Stomach (tissue), 9 donors: Measurements from ENCODE around the gene RTBDN. TPM values are rescaled to one million over a fixed set of nuclear protein-coding genes. Genes with fewer than 3 reads are reported as not detected.

Source experiments
- DNase-seq, 2 donors: peaks; one replicate each; pipeline versions ENCODE4 v3.0.0 to v3.0.0-alpha.2; 2013 to 2019
- H3K27ac ChIP-seq, 5 donors: fragments of 200-600 bp in 4 of 5; sonication (generic) in 4 of 5; one replicate each; pipeline ENCODE4 v1.5.1; 2013 to 2019; ENCODE audit warnings: mild to moderate bottlenecking in 1 of 5, moderate library complexity in 1 of 5
- H3K27me3 ChIP-seq, 3 donors: fragments of 200-600 bp; sonication (generic); one replicate each; pipeline ENCODE4 v1.5.1; 2017 to 2019; ENCODE audit warnings: mixed run types in 1 of 3
- H3K36me3 ChIP-seq, 4 donors: fragments of 200-600 bp; sonication (generic); 1 replicate in 3 of 4; 2 replicates in 1 of 4; pipeline ENCODE4 v1.5.1; 2016 to 2019
- H3K4me1 ChIP-seq, 4 donors: fragments of 200-600 bp; sonication (generic); one replicate each; pipeline ENCODE4 v1.5.1; 2016 to 2019
- H3K4me3 ChIP-seq, 4 donors: fragments of 200-600 bp; sonication (generic) in 3 of 4; one replicate each; pipeline ENCODE4 v1.5.1; 2016 to 2019; ENCODE audit warnings: mild to moderate bottlenecking in 1 of 4
- H3K9me3 ChIP-seq, 4 donors: fragments of 200-600 bp; sonication (generic); one replicate each; pipeline ENCODE4 v1.5.1; 2016 to 2019
- EP300 ChIP-seq: sonication (generic); formaldehyde crosslinking; IDR thresholded peaks from one replicate; pipeline ENCODE4 v1.6.1; 2017; ENCODE audit warnings: antibody characterized with exemption
- POLR2A ChIP-seq, 4 donors: fragments of 450-650 bp; IDR thresholded peaks; one replicate each; pipeline ENCODE4 v1.6.1; 2016; ENCODE audit warnings: antibody characterized with exemption in 4 of 4, control low read depth in 2 of 4, mild to moderate bottlenecking in 1 of 4, moderate library complexity in 1 of 4
- POLR2AphosphoS5 ChIP-seq, 3 donors: sonication (generic); formaldehyde crosslinking; IDR thresholded peaks; one replicate each; pipeline ENCODE4 v1.6.1; 2016; ENCODE audit warnings: antibody characterized with exemption in 3 of 3
- WGBS, 5 donors: extraction: QIAGEN DNeasy Blood & Tissue Kit in 3 of 5; methylation state at CpG; one replicate each; pipeline versions ENCODE4 v1.1.5 to v1.1.7; 2013 to 2018; 5-methylcytosine and 5-hydroxymethylcytosine counted together
- intact Hi-C: fragments of 100-400 bp; cut with DNase I; formaldehyde crosslinking; loops from one replicate; pipeline ENCODE4 v1.15.1; 2023; ENCODE audit warnings: low total_unique reads
- polyA plus RNA-seq, 3 donors: library from polyadenylated mRNA; stranded (reverse); fragments of 200-250 nt; gene quantifications; one replicate each; pipeline ENCODE4 v1.2.3, GENCODE V29; 2013
- total RNA-seq, 5 donors: library from RNA; depleted of rRNA; stranded (reverse); fragments of >200 nt; gene quantifications; one replicate each; pipeline versions ENCODE4 v1.1.0 to v1.2.3, GENCODE V29; 2014 to 2016
- TF ChIP-seq, protein P1 (sequence below), 7 experiments: fragments of 450-650 bp in 4 of 7; fragments of 200-600 bp in 3 of 7; sonication (generic) in 3 of 7; IDR thresholded peaks; one replicate each; pipeline ENCODE4 v1.5.1; 2016 to 2019; ENCODE audit warnings: antibody characterized with exemption in 7 of 7, control low read depth in 2 of 7, mild to moderate bottlenecking in 1 of 7
- donor health status: healthy with polysubstance abuse.
- donor health status: Bipolar disorder and iron deficiency.
- donor health status: healthy.

Gene RTBDN
- total and polyA plus RNA-seq, 8 donors: 0.53 TPM; not detected in 7

GRCh38 chr19:12784394-12784870, 49.9 kb downstream of the RTBDN start:
- TF ChIP-seq, protein P1, sequence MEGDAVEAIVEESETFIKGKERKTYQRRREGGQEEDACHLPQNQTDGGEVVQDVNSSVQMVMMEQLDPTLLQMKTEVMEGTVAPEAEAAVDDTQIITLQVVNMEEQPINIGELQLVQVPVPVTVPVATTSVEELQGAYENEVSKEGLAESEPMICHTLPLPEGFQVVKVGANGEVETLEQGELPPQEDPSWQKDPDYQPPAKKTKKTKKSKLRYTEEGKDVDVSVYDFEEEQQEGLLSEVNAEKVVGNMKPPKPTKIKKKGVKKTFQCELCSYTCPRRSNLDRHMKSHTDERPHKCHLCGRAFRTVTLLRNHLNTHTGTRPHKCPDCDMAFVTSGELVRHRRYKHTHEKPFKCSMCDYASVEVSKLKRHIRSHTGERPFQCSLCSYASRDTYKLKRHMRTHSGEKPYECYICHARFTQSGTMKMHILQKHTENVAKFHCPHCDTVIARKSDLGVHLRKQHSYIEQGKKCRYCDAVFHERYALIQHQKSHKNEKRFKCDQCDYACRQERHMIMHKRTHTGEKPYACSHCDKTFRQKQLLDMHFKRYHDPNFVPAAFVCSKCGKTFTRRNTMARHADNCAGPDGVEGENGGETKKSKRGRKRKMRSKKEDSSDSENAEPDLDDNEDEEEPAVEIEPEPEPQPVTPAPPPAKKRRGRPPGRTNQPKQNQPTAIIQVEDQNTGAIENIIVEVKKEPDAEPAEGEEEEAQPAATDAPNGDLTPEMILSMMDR (IDR thresholded peaks at IDR 0.05): no peak
- no peaks in the 10 kb centered on the region for H3K36me3 ChIP-seq
- DNase-seq: peak in 1 of 2 donors; percentile 38
- H3K27me3 ChIP-seq: no peaks in the 10 kb centered on the region
- peaks cover 72 to 96% (median 82%) of the 10 kb centered on the region in 4 donors for H3K4me1 ChIP-seq
- peak overlapping the region; percentile 92 to 100 (median 95) for H3K27ac ChIP-seq
- H3K4me3 ChIP-seq: no peak overlapping the region
- 37 to 49% (median 43%) methylated on average over 10 of the region's 10 CpGs for WGBS, 5 donors
- no peaks in the 10 kb centered on the region for H3K9me3 ChIP-seq
- intact Hi-C loops: no loop called here

DNA sequence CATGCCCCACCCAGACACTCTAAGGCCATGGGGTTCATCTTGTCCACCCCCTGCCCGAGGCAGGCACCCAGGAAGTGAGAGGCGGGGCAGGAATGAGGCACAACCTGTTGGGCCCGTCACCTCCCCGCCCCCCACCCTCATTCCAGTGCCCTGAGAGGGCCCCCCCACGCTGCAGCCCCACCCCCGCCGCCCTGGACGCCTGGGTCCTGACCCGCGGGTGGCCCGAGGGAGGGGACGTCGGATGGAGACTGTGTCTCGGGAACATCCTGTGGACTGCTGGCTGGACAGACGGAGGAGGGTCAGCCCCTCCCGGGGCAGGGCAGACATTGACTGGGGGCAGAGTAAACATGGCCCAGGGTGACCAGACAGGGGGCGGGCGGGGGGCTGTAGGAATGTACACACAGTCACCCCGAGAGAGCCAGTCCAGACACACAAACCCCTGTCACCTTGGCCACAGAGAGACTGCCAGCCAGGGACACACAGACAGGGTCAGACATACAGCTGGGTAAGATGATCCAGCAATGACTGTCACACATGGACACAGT, 50.5 kb downstream of the RTBDN start:
- Histone ChIP-seq H3K36me3 (no peaks in the 10 kb centered on the region), H3K27ac (peak overlapping the region; percentile 92 to 100 (median 95)), H3K9me3 (no peaks in the 10 kb centered on the region), H3K4me3 (peak overlapping the region in 2 of 4 donors; percentile 41 to 52), H3K27me3 (no peaks in the 10 kb centered on the region), H3K4me1 (peaks cover 72 to 96% (median 82%) of the 10 kb centered on the region in 4 donors)
- intact Hi-C loops: no loop called here
- peak in 1 of 2 donors; percentile 73 for DNase-seq
- 6 to 13% (median 8%) methylated on average over 2 to 19 of the region's 19 CpGs for WGBS, 5 donors
- TF ChIP-seq EP300 (no peak), POLR2AphosphoS5 (IDR thresholded peaks at IDR 0.05) (peak in 2 of 3 donors; percentile 2 to 9)

GRCh38 chr19:12783291-12783848, 51.0 kb downstream of the RTBDN start:
- WGBS, 5 donors: 9 to 19% (median 13%) methylated on average over 15 to 16 of the region's 16 CpGs
- Histone ChIP-seq H3K9me3 (no peaks in the 10 kb centered on the region), H3K27me3 (no peaks in the 10 kb centered on the region), H3K4me3 (peak overlapping the region; percentile 41 to 52 (median 50)), H3K36me3 (no peaks in the 10 kb centered on the region), H3K27ac (peak overlapping the region; percentile 92 to 100 (median 95)), H3K4me1 (peaks cover 71 to 96% (median 82%) of the 10 kb centered on the region in 4 donors)
- TF ChIP-seq EP300 (no peak), POLR2AphosphoS5 (IDR thresholded peaks at IDR 0.05) (no peak), POLR2A (IDR thresholded peaks at IDR 0.05) (no peak)
- TF ChIP-seq, protein P1 (IDR thresholded peaks at IDR 0.05): no peak
- intact Hi-C loops: no loop called here
- no peak for DNase-seq

DNA sequence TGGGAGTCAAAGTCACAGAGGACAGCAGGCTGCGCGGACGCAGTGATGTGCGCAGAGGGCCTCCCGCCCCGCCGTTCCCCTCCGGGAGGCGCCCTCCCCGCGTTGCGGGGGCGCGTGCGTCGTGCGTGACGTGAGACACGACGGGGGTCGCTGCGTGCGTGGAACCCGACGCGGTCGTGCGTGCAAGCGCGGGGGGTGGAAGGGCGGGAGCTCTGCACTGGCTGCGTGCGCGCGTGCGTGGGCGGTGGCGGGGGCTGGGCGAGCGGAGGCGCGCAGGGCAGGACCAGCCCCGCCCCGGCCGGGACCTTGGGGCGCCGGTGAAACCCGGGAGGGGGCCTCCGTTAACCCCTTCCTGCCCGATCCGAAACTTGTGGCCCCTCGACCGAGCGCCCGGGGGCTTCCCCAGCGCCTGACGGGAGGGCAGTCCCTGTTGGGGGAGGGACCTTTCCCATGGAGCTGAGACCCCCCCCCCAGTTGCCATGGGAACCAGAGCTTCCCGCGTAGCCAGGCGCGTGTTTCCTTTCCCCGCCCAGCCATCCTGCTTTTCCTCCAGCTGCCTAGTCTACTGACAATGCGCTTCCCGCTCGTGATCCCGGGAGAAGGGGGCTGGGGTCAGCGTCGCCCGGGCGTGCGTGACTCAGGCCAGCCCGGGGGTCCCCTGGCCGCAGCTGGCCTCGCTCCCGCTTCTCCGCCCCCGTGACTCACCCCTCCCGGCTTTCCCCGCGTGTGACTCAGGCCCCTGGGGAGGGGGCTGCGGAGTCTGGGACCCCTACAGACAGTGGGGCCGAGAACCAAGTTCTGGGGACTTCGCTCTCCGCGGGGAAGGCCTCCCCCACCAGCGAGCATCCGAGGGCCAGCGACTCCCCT, 51.7 kb downstream of the RTBDN start:
- Histone ChIP-seq H3K27ac (peak overlapping the region; percentile 92 to 100 (median 95)), H3K4me1 (peaks cover 66 to 92% (median 82%) of the 10 kb centered on the region in 4 donors), H3K27me3 (no peaks in the 10 kb centered on the region), H3K4me3 (peak overlapping the region; percentile 41 to 52 (median 50)), H3K9me3 (no peaks in the 10 kb centered on the region), H3K36me3 (no peaks in the 10 kb centered on the region)
- intact Hi-C loops: no loop called here
- TF ChIP-seq POLR2AphosphoS5 (IDR thresholded peaks at IDR 0.05) (peak; percentile 2 to 94 (median 90)), EP300 (peak; percentile 99), POLR2A (IDR thresholded peaks at IDR 0.05) (peak in 1 of 4 donors; percentile 8)
- TF ChIP-seq, protein P1 (IDR thresholded peaks at IDR 0.05): no peak
- 2 to 3% (median 2%) methylated on average over 51 to 88 of the region's 88 CpGs for WGBS, 5 donors
- DNase-seq: peak; percentile 80 to 96
